Breast epithelium (tissue), 3 donors: ENCODE results near the gene PDRG1.

ENCODE experiments used
- CTCF ChIP-seq, 3 donors: fragments of 450-650 bp; IDR thresholded peaks; one replicate each; pipeline ENCODE4 v1.5.1; 2016 to 2017; ENCODE audit warnings: antibody characterized with exemption in 3 of 3, mild to moderate bottlenecking in 3 of 3, moderate library complexity in 3 of 3
- POLR2A ChIP-seq: fragments of 450-650 bp; IDR thresholded peaks from one replicate; pipeline ENCODE4 v1.6.1; 2016; ENCODE audit warnings: antibody characterized with exemption, mild to moderate bottlenecking, moderate library complexity

GRCh38 chr20:31981784-31982183, 29.9 kb upstream of the PDRG1 start:
- no peak for TF ChIP-seq POLR2A
- TF ChIP-seq CTCF (IDR thresholded peaks at IDR 0.05): no peak
